ENCODE results near the gene SDHB. TPM values are rescaled to one million over a fixed set of nuclear protein-coding genes. Genes with fewer than 3 reads are reported as not detected.

Gene SDHB
- total RNA-seq, 1 experiment from 2014 or later, result 159 TPM

GRCh38 chr1:17011439-17012307, 42.2 kb downstream of the SDHB start, which contains the start of gene ATP13A2 (continued):
- TF ChIP-seq SRF (IDR thresholded peaks at IDR 0.05; ENCODE audit: low read depth) (no peak), MAX (IDR thresholded peaks at IDR 0.05) (no peak), ZFX (IDR thresholded peaks at IDR 0.05) (peak; percentile 91; the same call in 1 of the 2 replicates), ATF3 (IDR thresholded peaks at IDR 0.05) (no peak), JUND (IDR thresholded peaks at IDR 0.05) (no peak), YY1 (IDR thresholded peaks at IDR 0.05; ENCODE audit: extremely low read depth, insufficient replicate concordance, low read depth, low read length) (peak; percentile 75)
- TF ChIP-seq, protein P1, sequence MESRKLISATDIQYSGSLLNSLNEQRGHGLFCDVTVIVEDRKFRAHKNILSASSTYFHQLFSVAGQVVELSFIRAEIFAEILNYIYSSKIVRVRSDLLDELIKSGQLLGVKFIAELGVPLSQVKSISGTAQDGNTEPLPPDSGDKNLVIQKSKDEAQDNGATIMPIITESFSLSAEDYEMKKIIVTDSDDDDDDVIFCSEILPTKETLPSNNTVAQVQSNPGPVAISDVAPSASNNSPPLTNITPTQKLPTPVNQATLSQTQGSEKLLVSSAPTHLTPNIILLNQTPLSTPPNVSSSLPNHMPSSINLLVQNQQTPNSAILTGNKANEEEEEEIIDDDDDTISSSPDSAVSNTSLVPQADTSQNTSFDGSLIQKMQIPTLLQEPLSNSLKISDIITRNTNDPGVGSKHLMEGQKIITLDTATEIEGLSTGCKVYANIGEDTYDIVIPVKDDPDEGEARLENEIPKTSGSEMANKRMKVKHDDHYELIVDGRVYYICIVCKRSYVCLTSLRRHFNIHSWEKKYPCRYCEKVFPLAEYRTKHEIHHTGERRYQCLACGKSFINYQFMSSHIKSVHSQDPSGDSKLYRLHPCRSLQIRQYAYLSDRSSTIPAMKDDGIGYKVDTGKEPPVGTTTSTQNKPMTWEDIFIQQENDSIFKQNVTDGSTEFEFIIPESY (IDR thresholded peaks at IDR 0.05; ENCODE audit: extremely low read depth, insufficient replicate concordance, low read length), result no peak

- Histone ChIP-seq H3K27me3 (ENCODE audit: insufficient read depth, low read length) (no peaks in the 10 kb centered on the region), H3K4me2 (ENCODE audit: low read length) (peak overlapping the region; percentile 99), H3K4me1 (ENCODE audit: control insufficient read depth in 1 of 2, insufficient read depth in 2 of 2, low read length in 2 of 2) (peaks cover 17 to 35% of the 10 kb centered on the region in 2 experiments), H3K9me2 (ENCODE audit: insufficient read depth) (no peaks in the 10 kb centered on the region), H3K9me3 (ENCODE audit: control insufficient read depth in 1 of 2, insufficient read depth in 1 of 2, low read depth in 1 of 2, low read length in 2 of 2) (no peaks in the 10 kb centered on the region), H3K79me2 (ENCODE audit: insufficient read depth, low read length) (no peaks in the 10 kb centered on the region), H3K9ac (ENCODE audit: low read length) (peak overlapping the region; percentile 78), H2AFZ (ENCODE audit: low read depth, low read length, poor library complexity, severe bottlenecking) (no peak overlapping the region), H3K36me3 (ENCODE audit: control insufficient read depth in 1 of 2, insufficient read depth in 2 of 2, low read length in 2 of 2) (no peaks in the 10 kb centered on the region), H3K4me3 (replicated peaks in 1 of 2; ENCODE audit: low read depth in 1 of 2, low read length in 2 of 2) (peak overlapping the region; percentile 81 to 94), H4K20me1 (ENCODE audit: insufficient read depth) (no peaks in the 10 kb centered on the region), H3K27ac (ENCODE audit: low read depth, low read length) (peak overlapping the region; percentile 70; the same call in 1 of the 2 replicates)
- ATAC-seq (peak; percentile 7), DNase-seq (ENCODE audit: low read depth, low spot score) (no peak)
- intact Hi-C loops (cut with micrococcal nuclease), result loop anchor here (5.0 kb wide), 2 partner anchors 36 to 49 kb away; no protein-coding TSS in a partner anchor
- CTCF ChIA-PET, result no interaction called here
- POLR2A ChIA-PET, result no interaction called here
- no TSS peak for BruUV-seq (replicated peaks)
- RAD21 ChIA-PET (ENCODE audit: low non-redundant PET in 1 of 2, low total read pairs in 2 of 2, uncharacterized antibody in 2 of 2, unreplicated experiment in 2 of 2), result no interaction called here
- TF ChIP-seq RAD21 (IDR thresholded peaks at IDR 0.05; ENCODE audit: low read depth) (no peak), CEBPB (IDR thresholded peaks at IDR 0.05; ENCODE audit: low read depth) (no peak), ELF1 (IDR thresholded peaks at IDR 0.05; ENCODE audit: borderline replicate concordance, low read depth) (no peak)
Observed at GRCh38 chr1:17011092-17011438, 42.8 kb downstream of the SDHB start.
